Stimulated activated CD4-positive, alpha-beta T cell treated with anti-CD3 and anti-CD28 coated beads, Interleukin-4, amount 100 ng/mL, for 48 hours (primary cell): ENCODE measurements around the gene RAB1B.

Experiments used
- DNase-seq, 2 donors: peaks; one replicate each; pipeline ENCODE4 v3.0.0-alpha.2; 2020; ENCODE audit warnings: low read depth in 2 of 2

Gene RAB1B

DNA sequence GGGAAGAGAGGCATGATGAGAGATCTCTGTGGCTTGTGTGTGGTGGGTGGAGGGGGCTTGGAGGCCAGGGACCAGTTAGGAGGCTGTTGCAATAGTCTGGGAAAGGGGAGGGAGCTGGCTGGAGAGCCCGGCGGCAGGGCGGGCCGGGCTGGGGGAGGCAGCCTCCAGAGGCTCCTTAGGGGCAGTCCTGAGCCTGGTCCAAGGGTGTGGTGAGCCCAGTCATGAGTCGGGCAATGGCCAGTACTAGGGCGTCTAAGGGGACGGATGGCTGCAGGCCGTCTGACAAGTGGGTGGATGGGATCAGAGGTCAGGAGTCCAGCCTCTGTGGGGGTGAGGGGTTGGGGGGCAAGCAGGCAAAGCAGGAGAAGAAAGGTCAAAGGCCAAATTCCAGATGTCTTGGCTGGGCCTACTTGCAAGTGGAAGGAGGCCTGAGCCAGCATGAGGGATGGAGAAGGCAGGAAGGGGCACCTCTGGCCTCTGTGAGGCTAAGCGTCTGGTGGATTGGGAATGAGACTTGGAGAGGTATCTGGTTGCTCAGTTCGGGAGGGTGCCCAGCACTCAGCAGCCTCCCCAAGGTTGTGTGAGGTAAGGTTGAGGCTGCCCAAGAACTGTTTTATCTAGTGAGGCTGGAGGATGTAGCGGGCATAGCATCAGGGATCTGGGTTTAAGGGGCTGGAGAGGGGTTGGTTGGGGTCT, 54.4 kb downstream of the RAB1B start:
- DNase-seq = no peak

DNA sequence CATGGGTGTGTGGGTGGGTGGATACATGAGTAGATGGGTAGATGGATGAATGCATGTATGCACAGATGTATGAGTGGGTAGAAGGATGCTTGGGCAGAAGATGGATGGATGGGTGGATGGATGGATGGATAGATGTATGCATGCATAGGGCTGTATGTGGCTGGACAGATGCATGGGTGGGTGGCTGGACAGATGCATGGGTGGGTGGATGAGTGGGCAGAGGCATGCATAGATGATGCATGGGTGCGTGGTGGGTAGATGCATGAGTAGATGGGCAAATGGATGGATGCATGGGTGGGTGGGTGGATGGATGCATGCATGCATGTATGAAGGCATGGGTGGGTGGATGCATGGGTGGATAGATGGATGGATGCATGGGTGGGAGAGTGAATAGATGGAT, 55.2 kb downstream of the RAB1B start:
- no peak for DNase-seq

- DNase-seq = no peak
Observed at GRCh38 chr11:66324664-66325063, 56.2 kb downstream of the RAB1B start.

DNA sequence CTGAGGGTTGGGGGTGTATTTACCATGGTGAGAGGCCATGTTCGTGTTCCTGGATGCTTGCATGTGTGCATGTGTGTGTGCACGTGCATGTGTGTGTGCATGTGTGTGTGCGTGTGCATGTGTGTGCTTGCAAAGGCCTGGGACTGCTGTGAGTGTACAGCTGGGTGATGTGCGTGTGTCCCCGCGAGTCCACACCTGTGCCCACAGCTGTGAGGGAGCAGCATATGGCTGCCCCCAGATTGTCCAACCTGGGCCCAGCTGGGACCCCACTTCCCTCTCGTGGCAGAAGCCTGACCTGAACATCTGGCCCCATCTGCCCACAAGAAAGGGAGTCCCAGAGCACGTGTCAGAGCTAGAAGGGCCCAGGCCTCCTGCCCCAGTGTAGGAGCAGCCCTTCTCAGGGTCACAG, 56.8 kb downstream of the RAB1B start:
- no peak for DNase-seq

GRCh38 chr11:66326261-66327111, 58.0 kb downstream of the RAB1B start:
- DNase-seq = no peak
